Hepatocyte (in vitro differentiated cells): ENCODE data around the gene TSPAN32.

Experiments
- EZH2phosphoT487 ChIP-seq: fragments of 200-600 bp; sonication (generic); IDR thresholded peaks from one replicate; pipeline ENCODE4 v1.6.1; 2018; ENCODE audit warnings: antibody characterized with exemption, mild to moderate bottlenecking, low read depth, moderate library complexity; ENCODE audit not compliant: unreplicated experiment, severe bottlenecking
- TF ChIP-seq, protein P1 (sequence below): fragments of 200-600 bp; sonication (generic); IDR thresholded peaks from 2 replicates; pipeline ENCODE4 v1.5.1; 2016; ENCODE audit warnings: antibody characterized with exemption, mild to moderate bottlenecking; ENCODE audit not compliant: poor library complexity

DNA sequence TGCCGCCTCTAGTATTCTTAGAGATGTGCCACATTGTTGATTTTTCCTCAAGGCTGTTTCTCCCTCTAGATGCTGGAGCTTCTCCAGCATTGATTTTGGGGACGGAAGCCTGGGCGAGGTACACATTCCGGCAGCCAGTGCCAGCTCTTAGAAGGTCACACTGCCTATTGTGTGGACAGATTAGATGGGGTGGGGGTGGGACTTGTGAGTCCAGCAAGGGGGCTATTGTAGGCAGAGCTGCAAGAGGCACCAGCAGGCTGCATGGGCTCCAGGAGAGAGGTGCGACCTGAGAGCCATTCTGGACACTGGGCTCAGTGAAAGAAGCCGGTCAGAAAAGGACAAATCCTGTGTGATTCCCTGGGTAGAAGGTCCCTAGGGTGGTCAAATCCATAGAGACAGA is 12.5 kb upstream of the TSPAN32 start:
- TF ChIP-seq, protein P1, sequence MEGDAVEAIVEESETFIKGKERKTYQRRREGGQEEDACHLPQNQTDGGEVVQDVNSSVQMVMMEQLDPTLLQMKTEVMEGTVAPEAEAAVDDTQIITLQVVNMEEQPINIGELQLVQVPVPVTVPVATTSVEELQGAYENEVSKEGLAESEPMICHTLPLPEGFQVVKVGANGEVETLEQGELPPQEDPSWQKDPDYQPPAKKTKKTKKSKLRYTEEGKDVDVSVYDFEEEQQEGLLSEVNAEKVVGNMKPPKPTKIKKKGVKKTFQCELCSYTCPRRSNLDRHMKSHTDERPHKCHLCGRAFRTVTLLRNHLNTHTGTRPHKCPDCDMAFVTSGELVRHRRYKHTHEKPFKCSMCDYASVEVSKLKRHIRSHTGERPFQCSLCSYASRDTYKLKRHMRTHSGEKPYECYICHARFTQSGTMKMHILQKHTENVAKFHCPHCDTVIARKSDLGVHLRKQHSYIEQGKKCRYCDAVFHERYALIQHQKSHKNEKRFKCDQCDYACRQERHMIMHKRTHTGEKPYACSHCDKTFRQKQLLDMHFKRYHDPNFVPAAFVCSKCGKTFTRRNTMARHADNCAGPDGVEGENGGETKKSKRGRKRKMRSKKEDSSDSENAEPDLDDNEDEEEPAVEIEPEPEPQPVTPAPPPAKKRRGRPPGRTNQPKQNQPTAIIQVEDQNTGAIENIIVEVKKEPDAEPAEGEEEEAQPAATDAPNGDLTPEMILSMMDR, result no peak
- TF ChIP-seq EZH2phosphoT487, result no peak
